SU-DHL-6 (cell line): ENCODE results near the gene TADA3.

Experiments used
- H2AFZ ChIP-seq: fragments of 200-600 bp; sonication (generic); 2 replicates; pipeline ENCODE4 v1.6.1; 2014; ENCODE audit warnings: low read depth, mild to moderate bottlenecking, moderate library complexity, mixed read lengths, antibody characterized with exemption, low read length; ENCODE audit not compliant: severe bottlenecking
- H3F3A ChIP-seq: fragments of 200-600 bp; shearing (Covaris generic); 2 replicates; pipeline ENCODE4 v1.6.0; 2016; ENCODE audit warnings: antibody characterized with exemption, mild to moderate bottlenecking; ENCODE audit not compliant: insufficient read depth
- H3K27ac ChIP-seq: fragments of 200-600 bp; sonication (generic); 2 replicates; pipeline ENCODE4 v1.5.1; 2016; ENCODE audit warnings: low read depth, mild to moderate bottlenecking, low read length, moderate library complexity, mixed read lengths
- H3K27me3 ChIP-seq: fragments of 200-600 bp; sonication (generic), shearing (Covaris generic); 2 replicates; pipeline ENCODE4 v1.6.0; 2014; ENCODE audit warnings: mild to moderate bottlenecking, low read length
- H3K36me3 ChIP-seq: fragments of 200-600 bp; sonication (generic); 2 replicates; pipeline ENCODE4 v1.6.1; 2014; ENCODE audit warnings: mild to moderate bottlenecking, low read length, mixed read lengths
- H3K4me2 ChIP-seq: fragments of 300-600, 200-600 bp; shearing (Covaris generic), sonication (generic); 2 replicates; pipeline ENCODE4 v1.6.0; 2014; ENCODE audit warnings: low read length, low read depth, mild to moderate bottlenecking; ENCODE audit not compliant: poor library complexity, severe bottlenecking
- H3K4me3 ChIP-seq: fragments of 200-600 bp; sonication (generic); 2 replicates; pipeline ENCODE4 v1.5.1; 2014; ENCODE audit warnings: antibody characterized with exemption, low read length, mild to moderate bottlenecking, mixed read lengths; ENCODE audit not compliant: insufficient read depth, poor library complexity, severe bottlenecking
- H3K79me2 ChIP-seq: fragments of 200-600 bp; sonication (generic); 2 replicates; pipeline ENCODE4 v1.6.1; 2014; ENCODE audit warnings: mild to moderate bottlenecking, low read length, moderate library complexity; ENCODE audit not compliant: insufficient read depth
- H3K9ac ChIP-seq: fragments of 200-600 bp; sonication (generic); 2 replicates; pipeline ENCODE4 v1.7.0; 2014; ENCODE audit warnings: mild to moderate bottlenecking, low read length
- H3K9me2 ChIP-seq: fragments of 200-600 bp; sonication (generic); replicated peaks from 2 replicates; pipeline ENCODE4 v1.6.1; 2014; ENCODE audit warnings: low read length; ENCODE audit not compliant: insufficient read depth
- H3K9me3 ChIP-seq: fragments of 200-600 bp; sonication (generic); 2 replicates; pipeline ENCODE4 v1.6.1; 2014; ENCODE audit warnings: low read length, mixed read lengths; ENCODE audit not compliant: insufficient read depth
- H4K20me1 ChIP-seq: fragments of 200-600 bp; sonication (generic); 2 replicates; pipeline ENCODE4 v1.6.1; 2014; ENCODE audit warnings: low read depth, mild to moderate bottlenecking, antibody characterized with exemption, low read length, moderate library complexity, mixed read lengths
- CTCF ChIP-seq: fragments of 200-600 bp; sonication (generic); IDR thresholded peaks from one replicate; pipeline ENCODE4 v1.5.1; 2017; ENCODE audit warnings: antibody characterized with exemption, mild to moderate bottlenecking, low read length, moderate library complexity; ENCODE audit not compliant: insufficient read depth, poor library complexity, severe bottlenecking
- EZH2phosphoT487 ChIP-seq: fragments of 200-600 bp; sonication (generic), shearing (Covaris generic); conservative IDR thresholded peaks from 2 replicates; pipeline ENCODE4 v1.6.1; 2018; ENCODE audit warnings: mild to moderate bottlenecking, antibody characterized with exemption, low read length, moderate library complexity, mixed read lengths

TADA3 gene

GRCh38 chr3:9792405-9793160 lies at the start of gene TADA3, which contains the start of gene ARPC4:
TSS of gene TADA3 (minus strand) at chr3:9792473. CDS start at chr3:9791466, 1,007 bp downstream.
TSS of gene ARPC4 (plus strand) at chr3:9793082. CDS start at chr3:9793122, 40 bp downstream.
- Histone ChIP-seq H3K9me2 (no peaks in the 10 kb centered on the region), H3F3A (peaks cover 8% of the 10 kb centered on the region; the same call in 1 of the 2 replicates), H3K4me3 (peak within 1 kb of the TSS; percentile 98), H2AFZ (peak within 1 kb of the TSS; percentile 69), H3K79me2 (peaks cover 52% of the 10 kb centered on the region), H3K36me3 (peaks cover 2% of the 10 kb centered on the region; the same call in 1 of the 2 replicates), H4K20me1 (peaks cover 8% of the 10 kb centered on the region; the same call in 1 of the 2 replicates), H3K4me2 (peak within 1 kb of the TSS; percentile 89), H3K9ac (peak within 1 kb of the TSS; percentile 100), H3K9me3 (no peaks in the 10 kb centered on the region), H3K27me3 (no peaks in the 10 kb centered on the region), H3K27ac (peak within 1 kb of the TSS; percentile 86)
- no peak for TF ChIP-seq EZH2phosphoT487
- TF ChIP-seq CTCF: no peak

GRCh38 chr3:9841015-9841414 lies 48.7 kb upstream of the TADA3 start:
- Histone ChIP-seq H3K36me3 (no peaks in the 10 kb centered on the region), H3F3A (no peaks in the 10 kb centered on the region), H3K4me2 (no peak overlapping the region), H3K79me2 (no peaks in the 10 kb centered on the region), H3K9me2 (no peaks in the 10 kb centered on the region), H4K20me1 (no peaks in the 10 kb centered on the region), H3K27me3 (no peaks in the 10 kb centered on the region), H3K9ac (no peak overlapping the region), H2AFZ (no peak overlapping the region), H3K27ac (no peak overlapping the region), H3K4me3 (no peak overlapping the region), H3K9me3 (no peaks in the 10 kb centered on the region)
- TF ChIP-seq EZH2phosphoT487: no peak
- TF ChIP-seq CTCF: no peak

- Histone ChIP-seq H3K4me3 (no peak overlapping the region), H3K9me3 (no peaks in the 10 kb centered on the region), H3K79me2 (no peaks in the 10 kb centered on the region), H3K9ac (no peak overlapping the region), H3K36me3 (no peaks in the 10 kb centered on the region; the same call in 1 of the 2 replicates), H4K20me1 (no peaks in the 10 kb centered on the region), H2AFZ (no peak overlapping the region), H3K27me3 (no peaks in the 10 kb centered on the region), H3K9me2 (no peaks in the 10 kb centered on the region), H3K27ac (no peak overlapping the region), H3F3A (no peaks in the 10 kb centered on the region), H3K4me2 (no peak overlapping the region)
- TF ChIP-seq CTCF: no peak
- no peak for TF ChIP-seq EZH2phosphoT487
These were observed 46.6 kb upstream of the TADA3 start for GRCh38 chr3:9838856-9839255.
